HepG2 (cell line): Measurements from ENCODE around the gene SYTL1. TPM values are rescaled to one million over a fixed set of nuclear protein-coding genes. Genes with fewer than 3 reads are reported as not detected.

ENCODE experiments used
- ATAC-seq: fragments of 200-7000 bp; cut with Tn5 transposase; 3 replicates; pipeline ENCODE4 v1.9.1; 2020; ENCODE audit warnings: mild to moderate bottlenecking, moderate library complexity
- BruUV-seq: library from RNA; stranded (reverse); fragments of 400-500 nt; replicated peaks from 2 replicates; lab custom pipeline; 2021; lab: Mats Ljungman, UMichigan
- CTCF ChIA-PET: fragments of 300-600 bp; formaldehyde crosslinking; extraction: SDS; loops from one replicate; lab custom pipeline; 2021; ENCODE audit warnings: low total read pairs, inconsistent platforms, low intra/inter-chr PET ratio; lab: Yijun Ruan, JAX
- POLR2A ChIA-PET: fragments of 350-600 bp; sonication (Branson Sonifier 250); formaldehyde crosslinking; loops from one replicate; lab custom pipeline; 2020; ENCODE audit warnings: antibody characterized with exemption, inconsistent platforms; lab: Yijun Ruan, JAX
- DNase-seq: peaks from one replicate; pipeline ENCODE4 v3.0.0-alpha.2; 2015; ENCODE audit warnings: low spot score
- FAIRE-seq: peaks from 3 replicates; lab custom pipeline; 2011; peaks lifted over from hg19 to GRCh38; lab: Jason Lieb, UNC
- H2AFZ ChIP-seq: one replicate; pipeline ENCODE4 v1.6.1; 2011; ENCODE audit warnings: low read length, inconsistent platforms
- H3K27ac ChIP-seq: fragments of 300-600 bp; 3 replicates; pipeline ENCODE4 v1.8.0; 2011; ENCODE audit warnings: mixed run types, mild to moderate bottlenecking, mixed read lengths, low read length, inconsistent platforms; ENCODE audit not compliant: insufficient read depth; ENCODE audit errors: extremely low read length
- H3K27me3 ChIP-seq, 2 experiments: fragments of 200-600 bp in 1 of 2; 2 replicates in 1 of 2; 3 replicates in 1 of 2; pipeline versions ENCODE4 v1.6.0 to v1.8.0; 2011; ENCODE audit warnings: low read length in 2 of 2, mild to moderate bottlenecking in 2 of 2, moderate library complexity in 2 of 2, inconsistent platforms in 1 of 2; ENCODE audit not compliant: insufficient read depth in 2 of 2, control insufficient read depth in 1 of 2
- H3K36me3 ChIP-seq, 2 experiments: fragments of 200-600 bp in 1 of 2; replicated peaks in 1 of 2; 2 replicates in 1 of 2; 3 replicates in 1 of 2; pipeline versions ENCODE4 v1.5.1 to v1.8.0; 2011; ENCODE audit warnings: low read length in 2 of 2, inconsistent platforms in 1 of 2; ENCODE audit not compliant: insufficient read depth in 2 of 2, control insufficient read depth in 1 of 2
- H3K4me1 ChIP-seq: 2 replicates; pipeline ENCODE4 v1.5.1; 2012; ENCODE audit warnings: low read length, inconsistent platforms; ENCODE audit not compliant: insufficient read depth
- H3K4me2 ChIP-seq: 2 replicates; pipeline ENCODE4 v1.6.0; 2011; ENCODE audit warnings: low read depth, low read length, inconsistent platforms
- H3K4me3 ChIP-seq, 3 experiments: fragments of 200-600 bp in 1 of 3; sonication (generic), shearing (Covaris generic) in 1 of 3; replicated peaks in 1 of 3; 2 replicates each; pipeline ENCODE4 v1.5.1; 2011 to 2016; ENCODE audit warnings: low read length in 3 of 3, inconsistent platforms in 2 of 3, low read depth in 2 of 3, mild to moderate bottlenecking in 2 of 3, control low read depth in 1 of 3, mixed read lengths in 1 of 3; ENCODE audit not compliant: insufficient read depth in 1 of 3
- H3K79me2 ChIP-seq: one replicate; pipeline ENCODE4 v1.6.1; 2011; ENCODE audit warnings: low read length, inconsistent platforms; ENCODE audit not compliant: insufficient read depth
- H3K9ac ChIP-seq: 2 replicates; pipeline ENCODE4 v1.6.0; 2011; ENCODE audit warnings: mild to moderate bottlenecking, low read depth, low read length, inconsistent platforms; ENCODE audit not compliant: insufficient read depth
- H3K9me3 ChIP-seq: 2 replicates; pipeline ENCODE4 v1.5.1; 2012; ENCODE audit warnings: mild to moderate bottlenecking, low read length
- H4K20me1 ChIP-seq: 2 replicates; pipeline ENCODE4 v1.6.0; 2011; ENCODE audit warnings: inconsistent platforms, mild to moderate bottlenecking, low read length, moderate library complexity; ENCODE audit not compliant: insufficient read depth
- IRX3 ChIP-seq: sonication (generic); formaldehyde crosslinking; IDR thresholded peaks from 2 replicates; pipeline ENCODE4 v1.8.1; 2023; ENCODE audit warnings: mild to moderate bottlenecking, low read depth, missing genetic modification reagents, borderline replicate concordance
- STAG1 ChIP-seq: sonication (generic); formaldehyde crosslinking; IDR thresholded peaks from 2 replicates; pipeline ENCODE4 v1.4.0; 2020; ENCODE audit warnings: missing genetic modification reagents
- TAF1 ChIP-seq: sonication (generic); formaldehyde crosslinking; IDR thresholded peaks from 2 replicates; pipeline ENCODE4 v1.4.0; 2020; ENCODE audit warnings: missing genetic modification reagents
- ZHX1 ChIP-seq: sonication (generic); formaldehyde crosslinking; IDR thresholded peaks from 2 replicates; pipeline ENCODE4 v1.8.1; 2022; ENCODE audit warnings: low read depth, mild to moderate bottlenecking, missing genetic modification reagents
- ZMYM3 ChIP-seq: sonication (generic); formaldehyde crosslinking; IDR thresholded peaks from 2 replicates; pipeline ENCODE4 v1.5.1; 2020; ENCODE audit warnings: mild to moderate bottlenecking, missing genetic modification reagents
- ZNF207 ChIP-seq: fragments of 450-650 bp; IDR thresholded peaks from 2 replicates; pipeline ENCODE4 v1.6.1; 2016; ENCODE audit warnings: antibody characterized with exemption, borderline replicate concordance
- ZNF687 ChIP-seq: sonication (generic); formaldehyde crosslinking; IDR thresholded peaks from 2 replicates; pipeline ENCODE4 v1.5.1; 2020; ENCODE audit warnings: mild to moderate bottlenecking, missing genetic modification reagents, moderate library complexity
- WGBS: methylation state at CpG from one replicate; pipeline ENCODE4 v1.1.6; 2017; ENCODE audit warnings: low lambda C conversion rate; 5-methylcytosine and 5-hydroxymethylcytosine counted together
- in situ Hi-C: cut with HindIII; loops from 2 replicates; pipeline ENCODE4 v1.10.0; 2017; ENCODE audit warnings: low pct_unique_long_range_greater_than_20kb; ENCODE audit not compliant: extremely low pct_ligation_motif_present
- intact Hi-C: fragments of 100-400 bp; cut with micrococcal nuclease; formaldehyde crosslinking; loops from one replicate; pipeline ENCODE4 v1.10.0; 2022; ENCODE audit not compliant: unreplicated experiment
- polyA plus RNA-seq, 8 experiments: library from polyadenylated mRNA; depleted of rRNA in 3 of 8; stranded (reverse) in 7 of 8; unstranded in 1 of 8; fragments of >200 nt; fragmentation: Illumina TruSeq in 4 of 8; extraction: Trizol in 4 of 8; gene quantifications; 2 replicates each; pipeline versions ENCODE4 v1.2.1 to v1.2.3, GENCODE V29; 2011 to 2016; ENCODE audit warnings: low read depth in 4 of 8, missing spikeins in 1 of 8, mixed read lengths in 1 of 8; ENCODE audit not compliant: insufficient read depth in 1 of 8
- total RNA-seq, 5 experiments: library from RNA; depleted of rRNA; stranded (reverse); fragments of >200 nt; fragmentation: Illumina TruSeq; extraction: Trizol; gene quantifications; 2 replicates each; pipeline ENCODE4 v1.2.3, GENCODE V29; 2016; ENCODE audit warnings: low read depth in 1 of 5

SYTL1 gene
- total and polyA plus RNA-seq, 2 of the 13 experiments (the other 11 are each of a cell fraction or from before 2014, with no cell fraction given) = 11.1 to 17.8 TPM

DNA sequence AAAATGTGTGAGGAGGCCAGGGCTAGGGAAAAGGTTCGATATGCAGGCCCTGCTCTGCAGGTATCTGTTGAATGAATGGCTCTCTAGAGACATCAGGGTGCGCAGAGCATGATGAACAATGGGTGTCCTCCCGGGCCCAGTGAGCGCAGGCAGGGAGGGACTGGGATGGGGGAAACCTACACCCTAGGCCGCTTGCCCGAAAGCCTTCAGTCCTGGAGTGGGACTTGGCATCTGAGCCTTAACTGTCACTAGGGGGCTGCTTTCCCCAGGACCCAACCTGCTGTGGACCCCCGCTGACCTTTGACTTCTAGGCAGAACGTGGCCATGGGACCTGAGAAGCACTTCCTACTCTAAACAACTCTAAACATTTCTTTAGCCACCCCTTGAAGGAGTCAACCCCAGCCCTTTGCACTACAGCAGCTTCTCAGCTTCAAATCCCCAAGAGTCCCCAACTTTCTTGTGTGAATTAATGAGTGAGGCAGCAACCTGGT, 25.4 kb downstream of the SYTL1 start (continued):
- TF ChIP-seq ZNF687 = peak; percentile 58
- 0 out of 2 replicates have a peak, but pooled peaks have one; percentile 37 for TF ChIP-seq TAF1 (CRISPR knock-in tag)
- TF ChIP-seq IRX3 = no peak
- TF ChIP-seq, all 625 proteins: peak for 13

DNA sequence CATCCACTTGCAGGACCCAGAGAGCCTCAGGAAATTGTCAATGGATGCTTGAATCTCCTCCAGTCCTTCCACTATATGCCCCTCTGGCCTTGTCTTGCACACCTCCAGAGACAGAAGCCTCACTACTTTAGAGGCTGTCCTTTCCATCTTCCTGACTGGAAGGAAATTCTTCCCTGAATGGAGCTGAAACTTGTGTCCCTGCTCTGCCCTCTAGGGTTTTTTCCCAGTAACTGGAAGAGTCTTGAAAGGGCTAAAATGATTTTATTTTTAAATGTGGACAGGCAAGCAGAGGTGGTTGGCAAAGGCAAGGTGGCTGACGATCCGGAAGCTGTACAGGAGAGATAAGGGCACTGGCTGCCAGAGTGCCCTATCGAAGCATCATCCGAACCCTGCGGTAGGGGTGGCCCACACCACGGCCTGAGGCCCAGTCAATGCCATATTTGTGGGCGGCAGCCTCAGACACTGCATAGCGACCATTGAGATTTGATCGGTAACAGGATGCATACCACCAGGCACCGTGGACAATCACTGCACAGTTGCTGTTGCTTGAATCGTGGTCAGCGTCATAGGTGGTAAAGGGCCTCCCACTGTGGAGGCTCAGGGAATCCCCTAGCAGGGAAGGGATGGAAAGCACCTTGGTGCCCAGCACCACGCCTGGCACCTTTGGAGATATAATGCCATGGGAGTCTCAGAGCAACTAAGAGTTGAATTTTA, 27.2 kb downstream of the SYTL1 start:
- no peak for FAIRE-seq
- Histone ChIP-seq H3K4me1 (peaks cover 27% of the 10 kb centered on the region), H3K27me3 (peaks cover 3 to 23% of the 10 kb centered on the region in 2 experiments; a peak in 3 of 5 replicates), H3K36me3 (no peaks in the 10 kb centered on the region), H3K4me2 (no peak overlapping the region), H3K4me3 (no peak overlapping the region), H3K27ac (no peak overlapping the region), H2AFZ (no peak overlapping the region), H4K20me1 (no peaks in the 10 kb centered on the region), H3K9me3 (no peaks in the 10 kb centered on the region), H3K9ac (no peak overlapping the region), H3K79me2 (no peaks in the 10 kb centered on the region)
- no peak for TF ChIP-seq ZNF207
- TF ChIP-seq STAG1 (CRISPR knock-in tag) = peak; percentile 23; the same call in 1 of the 2 replicates
- TF ChIP-seq ZMYM3 (CRISPR knock-in tag) = no peak
- TF ChIP-seq ZHX1 (CRISPR knock-in tag) = no peak
- no peak for ATAC-seq
- no peak for DNase-seq
- ChIA-PET POLR2A (no interaction called here), CTCF (no interaction called here)
- 67% methylated on average over 9 of the region's 13 CpGs for WGBS
- intact Hi-C loops (no loop called here), in situ Hi-C loops (no loop called here)
- no TSS peak for BruUV-seq
